ENCODE data around the gene CAPZB.
A peak's percentile ranks its signal among the peaks of the same experiment; 100 is the strongest.

Gene CAPZB

GRCh38 chr1:19404748-19405147 is 80.6 kb downstream of the CAPZB start:
- no peak for ATAC-seq

- no peak for ATAC-seq
Measured at GRCh38 chr1:19403256-19403655, 82.1 kb downstream of the CAPZB start.

- no peak for ATAC-seq
Measured at GRCh38 chr1:19402031-19402813, 83.1 kb downstream of the CAPZB start.

- ATAC-seq = no peak
Measured at GRCh38 chr1:19401535-19401889, 83.8 kb downstream of the CAPZB start.

- ATAC-seq = no peak
Measured at GRCh38 chr1:19400875-19401534, 84.3 kb downstream of the CAPZB start.

- no peak for ATAC-seq
Measured at GRCh38 chr1:19400192-19400611, 85.1 kb downstream of the CAPZB start.

- ATAC-seq = peak; percentile 44 to 49
Measured at GRCh38 chr1:19398309-19398760, 87.0 kb downstream of the CAPZB start.

- no peak for ATAC-seq
Measured at GRCh38 chr1:19397217-19397945, 88.0 kb downstream of the CAPZB start.

- no peak for ATAC-seq
Measured at GRCh38 chr1:19396280-19396679, 89.1 kb downstream of the CAPZB start.

GRCh38 chr1:19395678-19396192 is 89.6 kb downstream of the CAPZB start:
- no peak for ATAC-seq

- no peak for ATAC-seq
Measured at GRCh38 chr1:19393046-19393445, 92.3 kb downstream of the CAPZB start.

GRCh38 chr1:19392221-19392620 is 93.1 kb downstream of the CAPZB start:
- ATAC-seq = no peak

GRCh38 chr1:19391596-19391981 is 93.8 kb downstream of the CAPZB start:
- no peak for ATAC-seq

GRCh38 chr1:19390901-19391595 is 94.3 kb downstream of the CAPZB start:
- ATAC-seq = peak; percentile 44 to 67

GRCh38 chr1:19390166-19390850 is 95.0 kb downstream of the CAPZB start:
- ATAC-seq = no peak

- no peak for ATAC-seq
Measured at GRCh38 chr1:19388980-19389379, 96.4 kb downstream of the CAPZB start.

GRCh38 chr1:19387045-19387467 is 98.3 kb downstream of the CAPZB start:
- no peak for ATAC-seq

GRCh38 chr1:19385869-19386591 is 99.3 kb downstream of the CAPZB start:
- ATAC-seq = no peak

- no peak for ATAC-seq
Measured at GRCh38 chr1:19385221-19385620, 100.1 kb downstream of the CAPZB start.

- no peak for ATAC-seq
Measured at GRCh38 chr1:19384772-19385187, 100.6 kb downstream of the CAPZB start.

GRCh38 chr1:19384113-19384512 is 101.2 kb downstream of the CAPZB start:
- no peak for ATAC-seq

Measured in activated CD4-positive, CD25-positive, alpha-beta regulatory T cell treated with anti-CD3 and anti-CD28 coated beads, Interleukin-2, amount 50 U/mL, for 24 hours (primary cell).